ENCODE results near the gene GK2. TPM values are rescaled to one million over a fixed set of nuclear protein-coding genes. Genes with fewer than 3 reads are reported as not detected.

The GK2 gene
- total RNA-seq, 1 experiment from 2014 or later, result not detected

DNA sequence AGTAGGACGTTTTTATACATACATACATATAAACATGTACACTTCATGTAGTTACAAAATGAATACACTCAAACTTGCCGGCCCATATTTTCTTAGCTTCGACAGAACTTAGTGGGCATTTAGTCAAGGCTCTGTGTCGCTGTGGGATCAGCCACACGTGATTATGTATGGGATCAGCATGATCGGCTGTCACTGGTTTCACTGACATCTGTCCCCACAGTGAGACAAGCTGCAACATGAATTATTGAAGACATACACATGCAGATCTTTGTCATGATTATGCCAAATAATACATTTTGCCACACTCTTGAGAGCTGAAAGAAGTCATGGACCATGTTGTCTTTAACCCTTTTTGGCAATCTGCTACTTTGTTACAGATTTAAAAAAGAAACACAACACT lies 44.0 kb downstream of the GK2 start:
- no peak overlapping the region for H3K27ac ChIP-seq (ENCODE audit: low read length)
- intact Hi-C loops (cut with micrococcal nuclease; ENCODE audit: unreplicated experiment), result no loop called here
- no TSS peak for BruUV-seq (replicated peaks)
- DNase-seq (ENCODE audit: low read depth, low spot score), result no peak
- no peak for TF ChIP-seq SIN3A (IDR thresholded peaks at IDR 0.05; ENCODE audit: borderline replicate concordance, insufficient read depth, low read depth, low read length)
- TF ChIP-seq, protein P1, sequence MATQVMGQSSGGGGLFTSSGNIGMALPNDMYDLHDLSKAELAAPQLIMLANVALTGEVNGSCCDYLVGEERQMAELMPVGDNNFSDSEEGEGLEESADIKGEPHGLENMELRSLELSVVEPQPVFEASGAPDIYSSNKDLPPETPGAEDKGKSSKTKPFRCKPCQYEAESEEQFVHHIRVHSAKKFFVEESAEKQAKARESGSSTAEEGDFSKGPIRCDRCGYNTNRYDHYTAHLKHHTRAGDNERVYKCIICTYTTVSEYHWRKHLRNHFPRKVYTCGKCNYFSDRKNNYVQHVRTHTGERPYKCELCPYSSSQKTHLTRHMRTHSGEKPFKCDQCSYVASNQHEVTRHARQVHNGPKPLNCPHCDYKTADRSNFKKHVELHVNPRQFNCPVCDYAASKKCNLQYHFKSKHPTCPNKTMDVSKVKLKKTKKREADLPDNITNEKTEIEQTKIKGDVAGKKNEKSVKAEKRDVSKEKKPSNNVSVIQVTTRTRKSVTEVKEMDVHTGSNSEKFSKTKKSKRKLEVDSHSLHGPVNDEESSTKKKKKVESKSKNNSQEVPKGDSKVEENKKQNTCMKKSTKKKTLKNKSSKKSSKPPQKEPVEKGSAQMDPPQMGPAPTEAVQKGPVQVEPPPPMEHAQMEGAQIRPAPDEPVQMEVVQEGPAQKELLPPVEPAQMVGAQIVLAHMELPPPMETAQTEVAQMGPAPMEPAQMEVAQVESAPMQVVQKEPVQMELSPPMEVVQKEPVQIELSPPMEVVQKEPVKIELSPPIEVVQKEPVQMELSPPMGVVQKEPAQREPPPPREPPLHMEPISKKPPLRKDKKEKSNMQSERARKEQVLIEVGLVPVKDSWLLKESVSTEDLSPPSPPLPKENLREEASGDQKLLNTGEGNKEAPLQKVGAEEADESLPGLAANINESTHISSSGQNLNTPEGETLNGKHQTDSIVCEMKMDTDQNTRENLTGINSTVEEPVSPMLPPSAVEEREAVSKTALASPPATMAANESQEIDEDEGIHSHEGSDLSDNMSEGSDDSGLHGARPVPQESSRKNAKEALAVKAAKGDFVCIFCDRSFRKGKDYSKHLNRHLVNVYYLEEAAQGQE (IDR thresholded peaks at IDR 0.05; ENCODE audit: insufficient read depth in 1 of 2, low read depth in 2 of 2, low read length in 1 of 2), result no peak
- TF ChIP-seq TCF7L2 (IDR thresholded peaks at IDR 0.05; ENCODE audit: low read depth, low read length), result no peak
- TF ChIP-seq POLR2AphosphoS5 (IDR thresholded peaks at IDR 0.05; ENCODE audit: low read depth, low read length), result no peak
- TF ChIP-seq, protein P2, sequence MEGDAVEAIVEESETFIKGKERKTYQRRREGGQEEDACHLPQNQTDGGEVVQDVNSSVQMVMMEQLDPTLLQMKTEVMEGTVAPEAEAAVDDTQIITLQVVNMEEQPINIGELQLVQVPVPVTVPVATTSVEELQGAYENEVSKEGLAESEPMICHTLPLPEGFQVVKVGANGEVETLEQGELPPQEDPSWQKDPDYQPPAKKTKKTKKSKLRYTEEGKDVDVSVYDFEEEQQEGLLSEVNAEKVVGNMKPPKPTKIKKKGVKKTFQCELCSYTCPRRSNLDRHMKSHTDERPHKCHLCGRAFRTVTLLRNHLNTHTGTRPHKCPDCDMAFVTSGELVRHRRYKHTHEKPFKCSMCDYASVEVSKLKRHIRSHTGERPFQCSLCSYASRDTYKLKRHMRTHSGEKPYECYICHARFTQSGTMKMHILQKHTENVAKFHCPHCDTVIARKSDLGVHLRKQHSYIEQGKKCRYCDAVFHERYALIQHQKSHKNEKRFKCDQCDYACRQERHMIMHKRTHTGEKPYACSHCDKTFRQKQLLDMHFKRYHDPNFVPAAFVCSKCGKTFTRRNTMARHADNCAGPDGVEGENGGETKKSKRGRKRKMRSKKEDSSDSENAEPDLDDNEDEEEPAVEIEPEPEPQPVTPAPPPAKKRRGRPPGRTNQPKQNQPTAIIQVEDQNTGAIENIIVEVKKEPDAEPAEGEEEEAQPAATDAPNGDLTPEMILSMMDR (IDR thresholded peaks at IDR 0.05), result no peak
- no peaks in the 10 kb centered on the region for H3K4me1 ChIP-seq (ENCODE audit: control insufficient read depth, insufficient read depth, low read length)
- in situ Hi-C loops (cut with HindIII; ENCODE audit: low pct_unique_long_range_greater_than_20kb, low sequenced_read_pairs), result no loop called here
- no peak overlapping the region for H3K4me3 ChIP-seq (ENCODE audit: low read depth in 2 of 2, low read length in 2 of 2)
- no peaks in the 10 kb centered on the region for H3K27me3 ChIP-seq (ENCODE audit: control insufficient read depth, insufficient read depth, low read length)
- no peaks in the 10 kb centered on the region for H3K36me3 ChIP-seq (ENCODE audit: control insufficient read depth, insufficient read depth, low read length)
- no peaks in the 10 kb centered on the region for H3K9me3 ChIP-seq (ENCODE audit: control insufficient read depth, insufficient read depth, low read depth, low read length)
- ChIA-PET POLR2A (no interaction called here), CTCF (no interaction called here)
- no peak for ATAC-seq

DNA sequence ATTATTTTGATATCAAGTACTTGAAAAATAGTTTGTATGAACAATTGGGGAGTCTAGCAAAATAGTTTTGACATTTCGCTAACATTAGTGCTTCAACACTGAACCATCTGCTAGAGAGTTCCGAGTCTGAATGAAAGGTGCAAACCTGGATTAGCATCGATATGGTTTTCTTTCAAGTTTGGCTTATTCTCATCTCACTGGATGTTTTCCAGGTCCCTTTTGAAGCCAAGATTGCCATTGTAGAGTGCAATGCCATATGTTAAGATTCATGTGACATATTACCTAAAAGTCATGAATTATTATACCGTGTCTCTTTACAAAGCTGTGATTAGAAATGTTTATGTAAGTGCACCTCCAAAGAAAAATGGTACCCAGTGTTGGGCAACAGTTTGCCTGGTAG lies 45.4 kb downstream of the GK2 start:
- DNase-seq (ENCODE audit: low read depth, low spot score), result no peak
- no TSS peak for BruUV-seq (replicated peaks)
- H3K4me3 ChIP-seq (ENCODE audit: low read depth in 2 of 2, low read length in 2 of 2), result no peak overlapping the region
- H3K27ac ChIP-seq (ENCODE audit: low read length), result no peak overlapping the region
- no peaks in the 10 kb centered on the region for H3K27me3 ChIP-seq (ENCODE audit: control insufficient read depth, insufficient read depth, low read length)
- intact Hi-C loops (cut with micrococcal nuclease; ENCODE audit: unreplicated experiment), result no loop called here
- TF ChIP-seq POLR2AphosphoS5 (IDR thresholded peaks at IDR 0.05; ENCODE audit: low read depth, low read length) (no peak), SIN3A (IDR thresholded peaks at IDR 0.05; ENCODE audit: borderline replicate concordance, insufficient read depth, low read depth, low read length) (no peak), TCF7L2 (IDR thresholded peaks at IDR 0.05; ENCODE audit: low read depth, low read length) (no peak)
- TF ChIP-seq, protein P2 (IDR thresholded peaks at IDR 0.05), result no peak
- TF ChIP-seq, protein P1 (IDR thresholded peaks at IDR 0.05; ENCODE audit: insufficient read depth in 1 of 2, low read depth in 2 of 2, low read length in 1 of 2), result no peak
- CTCF ChIA-PET, result no interaction called here
- no peak for ATAC-seq
- no peaks in the 10 kb centered on the region for H3K36me3 ChIP-seq (ENCODE audit: control insufficient read depth, insufficient read depth, low read length)
- in situ Hi-C loops (cut with HindIII; ENCODE audit: low pct_unique_long_range_greater_than_20kb, low sequenced_read_pairs), result no loop called here
- no peaks in the 10 kb centered on the region for H3K4me1 ChIP-seq (ENCODE audit: control insufficient read depth, insufficient read depth, low read length)
- H3K9me3 ChIP-seq (ENCODE audit: control insufficient read depth, insufficient read depth, low read depth, low read length), result no peaks in the 10 kb centered on the region
- POLR2A ChIA-PET, result no interaction called here
